Fibroblast of skin of back (primary cell): ENCODE measurements around the gene TSHZ2.
"Not testable (repeated sequence)": the region's sequence is repeated elsewhere in the genome, so short reads cannot be mapped to it uniquely, and the experiment has no call there.

ENCODE experiments used
- DNase-seq: peaks from one replicate; pipeline ENCODE4 v3.0.0-alpha.2; 2013

Gene TSHZ2

GRCh38 chr20:53322651-53323050, 350.5 kb downstream of the TSHZ2 start:
- no peak for DNase-seq

GRCh38 chr20:53323460-53323859, 351.3 kb downstream of the TSHZ2 start:
- not testable (repeated sequence) for DNase-seq

GRCh38 chr20:53324816-53325215, 352.7 kb downstream of the TSHZ2 start:
- no peak for DNase-seq

DNA sequence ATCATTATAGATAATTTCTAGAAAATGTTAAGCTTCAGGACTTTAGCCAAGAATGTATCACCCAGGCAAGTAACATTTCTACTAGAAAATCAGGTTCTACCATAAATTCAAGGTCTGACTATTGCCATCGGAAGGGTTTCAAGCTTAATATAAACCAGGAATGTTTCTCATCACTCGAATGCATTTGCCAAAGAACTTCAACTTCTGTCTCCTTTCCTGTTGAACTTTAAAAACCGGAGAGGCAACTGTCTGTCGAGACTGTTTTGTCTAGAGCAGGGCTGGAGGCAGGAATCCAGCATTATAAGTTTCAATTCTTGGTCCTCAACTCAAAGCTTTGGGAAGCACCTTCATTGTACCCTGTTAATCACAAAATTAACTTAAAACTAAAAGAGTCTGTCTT, 356.8 kb downstream of the TSHZ2 start:
- DNase-seq = no peak

DNA sequence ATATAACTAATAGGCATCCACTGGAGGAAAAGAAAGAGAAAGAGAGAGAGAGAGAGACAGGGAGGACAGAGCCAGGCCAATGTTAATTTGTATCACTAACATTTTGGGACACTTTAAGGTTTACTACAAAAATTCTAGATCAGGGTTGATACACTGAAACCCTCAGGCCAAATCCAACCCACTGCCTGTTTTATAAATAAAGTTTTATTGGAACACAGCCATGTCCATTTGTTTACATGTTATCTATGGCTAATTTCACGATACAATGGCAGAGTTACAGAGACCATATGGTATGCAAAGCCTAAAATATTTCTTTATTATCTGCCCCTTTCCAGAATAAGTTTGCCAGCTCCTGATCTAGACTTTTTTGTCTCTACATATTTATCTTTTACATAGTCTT, 357.6 kb downstream of the TSHZ2 start:
- DNase-seq = no peak

DNA sequence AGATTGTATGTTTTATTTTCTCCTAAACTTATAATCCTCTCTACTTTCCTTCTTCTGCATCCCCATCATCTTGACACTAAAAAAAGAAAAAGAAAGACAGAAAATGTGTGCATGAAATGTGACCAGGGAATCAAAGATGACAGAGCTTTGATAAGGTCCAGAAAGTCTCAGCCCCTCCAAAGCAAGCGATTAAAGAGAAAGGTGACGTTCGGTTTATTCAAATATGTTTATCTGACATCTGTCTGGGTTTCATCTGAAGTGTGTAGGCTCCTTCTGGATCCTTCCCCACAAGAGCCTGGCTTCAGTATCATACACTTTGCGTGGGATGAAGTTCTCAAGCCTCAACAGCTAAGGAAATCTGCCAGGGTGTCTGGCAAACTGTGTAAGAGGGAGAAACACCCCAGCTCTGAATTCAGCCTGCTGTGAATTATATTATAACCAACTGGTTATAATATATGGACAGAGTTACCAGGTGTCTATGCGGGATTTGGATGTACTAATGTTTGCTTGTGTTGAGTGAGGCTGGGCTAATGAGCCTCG, 358.5 kb downstream of the TSHZ2 start:
- DNase-seq = no peak

DNA sequence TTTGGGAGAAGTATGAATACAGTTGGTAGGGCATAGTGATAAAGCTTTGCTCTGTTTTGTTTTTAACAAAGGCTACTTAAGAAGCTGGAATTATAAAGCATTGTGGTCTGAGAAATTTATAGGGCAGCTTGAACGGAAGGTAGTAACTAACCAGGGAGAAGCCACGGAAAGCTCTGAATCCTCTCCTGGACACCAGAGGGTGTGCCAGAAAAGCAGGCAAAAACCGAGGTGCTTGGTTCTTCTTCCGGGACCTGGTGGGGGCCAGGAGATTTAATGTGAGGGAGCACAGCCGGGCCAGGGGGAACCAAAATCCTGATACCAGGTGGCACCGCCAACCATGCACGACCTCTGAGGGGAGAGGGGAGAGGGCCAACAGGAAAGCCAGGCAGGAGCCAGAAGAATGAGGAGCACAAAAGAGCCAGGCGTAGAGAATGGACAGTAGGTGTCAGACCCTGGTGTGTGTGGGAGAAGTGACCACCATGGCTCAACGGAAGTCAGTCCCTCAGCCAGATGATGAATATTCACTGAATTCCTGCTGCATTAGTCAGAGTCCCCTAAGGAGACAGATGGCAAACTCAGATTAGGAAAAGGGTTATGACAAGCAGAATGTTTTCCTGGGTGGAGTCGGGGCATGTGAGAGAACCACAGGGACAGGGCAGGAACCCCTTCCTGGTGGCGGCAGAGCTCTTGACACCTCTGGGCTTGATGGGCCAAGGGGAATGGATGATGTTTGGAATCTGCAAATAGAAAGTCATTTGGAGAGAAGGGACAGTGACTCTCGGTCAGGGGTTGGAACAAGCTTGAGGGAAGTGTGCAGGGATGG, 359.2 kb downstream of the TSHZ2 start:
- DNase-seq = peak; percentile 92

GRCh38 chr20:53332022-53332837, 360.1 kb downstream of the TSHZ2 start:
- DNase-seq = no peak

- no peak for DNase-seq
These were observed 362.7 kb downstream of the TSHZ2 start for GRCh38 chr20:53334861-53335260.

- no peak for DNase-seq
These were observed 363.4 kb downstream of the TSHZ2 start for GRCh38 chr20:53335555-53335954.

DNA sequence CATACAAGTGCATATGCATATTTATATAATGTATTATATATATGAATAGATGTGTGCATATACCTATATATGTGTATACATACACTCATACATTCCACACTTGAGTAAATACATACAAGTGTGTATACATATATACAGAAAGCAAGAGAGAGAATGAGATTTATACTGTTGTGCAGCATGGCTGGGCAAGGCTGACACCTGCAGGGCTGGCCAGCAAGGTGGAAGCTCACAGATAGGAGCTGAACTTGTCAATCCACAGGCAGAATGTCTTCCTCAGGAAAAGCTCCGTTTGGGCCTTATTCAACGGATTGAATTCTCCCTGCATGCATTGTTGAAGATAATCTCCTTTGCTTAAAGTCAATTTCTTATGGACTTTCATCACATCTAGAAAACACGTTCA, 364.7 kb downstream of the TSHZ2 start:
- DNase-seq = no peak

GRCh38 chr20:53337390-53338101, 365.4 kb downstream of the TSHZ2 start:
- DNase-seq = no peak

GRCh38 chr20:53338716-53339115, 366.6 kb downstream of the TSHZ2 start:
- no peak for DNase-seq

GRCh38 chr20:53342429-53342828, 370.3 kb downstream of the TSHZ2 start:
- no peak for DNase-seq

DNA sequence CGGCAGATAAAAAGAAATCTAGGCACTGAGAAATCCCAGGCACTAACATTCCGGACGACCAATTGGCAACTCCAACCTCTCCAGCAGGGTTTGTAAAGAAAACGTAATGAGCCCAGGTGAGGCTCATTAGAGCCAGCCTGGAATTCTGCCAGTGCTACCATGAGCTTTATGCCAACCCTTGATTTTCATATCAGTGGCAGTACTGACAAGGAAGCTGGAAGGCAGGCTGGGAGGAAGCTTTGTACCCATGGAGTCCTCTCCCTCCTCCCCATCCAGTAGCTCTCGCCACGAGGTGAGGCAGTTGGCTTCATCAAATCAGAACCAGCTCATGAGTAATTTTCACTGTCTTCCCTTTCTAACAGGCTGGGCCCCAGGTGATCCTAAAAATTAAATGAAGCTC, 371.3 kb downstream of the TSHZ2 start:
- no peak for DNase-seq

- DNase-seq = no peak
These were observed 372.7 kb downstream of the TSHZ2 start for GRCh38 chr20:53344891-53345290.

DNA sequence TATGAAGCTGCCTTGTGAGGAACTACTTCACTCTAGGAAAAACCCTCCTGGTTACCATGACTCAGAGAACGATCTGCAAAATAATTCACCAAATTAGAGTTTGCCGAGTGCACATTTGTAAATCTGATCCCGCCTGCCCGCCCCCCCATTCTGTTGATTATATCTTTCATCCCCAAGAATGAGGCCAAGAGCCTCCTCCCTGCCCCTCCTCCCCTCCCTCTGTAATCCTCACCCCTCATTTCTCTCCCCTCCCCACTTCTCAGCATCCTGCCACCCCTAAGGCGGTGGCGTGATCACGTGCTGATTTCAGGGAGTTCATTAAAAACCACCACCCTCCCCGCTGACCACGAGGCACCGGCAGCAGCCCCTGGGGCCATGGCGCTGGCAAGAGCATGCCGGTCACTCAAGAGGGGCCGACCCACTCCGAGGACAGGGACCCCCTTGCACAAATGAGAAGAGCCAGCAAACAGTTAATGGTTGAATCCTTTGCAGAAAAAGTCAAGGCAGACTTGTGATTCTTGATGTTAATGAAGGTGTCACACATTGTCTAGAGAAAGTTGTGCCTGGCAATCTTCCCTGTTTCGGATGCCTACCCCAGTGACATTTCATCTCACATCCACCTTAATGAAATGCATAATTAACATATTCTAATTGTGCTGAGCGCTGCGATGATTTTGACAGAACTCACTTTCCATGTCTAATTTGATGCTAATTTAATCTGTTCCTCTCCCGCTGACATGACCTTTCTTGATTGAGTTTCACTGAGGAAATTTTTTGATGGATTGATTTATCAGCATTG, 373.6 kb downstream of the TSHZ2 start:
- DNase-seq = no peak

DNA sequence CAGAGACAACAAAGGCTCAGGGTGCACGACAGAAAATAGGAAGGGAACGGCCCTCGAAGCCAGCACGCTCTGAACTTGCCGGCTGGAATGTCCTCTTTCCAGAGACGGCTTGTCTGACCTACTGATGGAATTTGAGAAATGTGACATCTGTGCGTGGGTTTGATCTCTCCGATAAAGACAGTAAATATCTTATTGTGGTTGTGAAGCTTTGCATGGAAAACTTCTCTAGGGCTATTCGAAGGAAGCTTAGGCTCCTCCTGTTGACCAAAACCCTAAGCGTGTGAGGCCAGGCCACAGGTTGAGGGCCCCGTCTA, 374.1 kb downstream of the TSHZ2 start:
- no peak for DNase-seq

DNA sequence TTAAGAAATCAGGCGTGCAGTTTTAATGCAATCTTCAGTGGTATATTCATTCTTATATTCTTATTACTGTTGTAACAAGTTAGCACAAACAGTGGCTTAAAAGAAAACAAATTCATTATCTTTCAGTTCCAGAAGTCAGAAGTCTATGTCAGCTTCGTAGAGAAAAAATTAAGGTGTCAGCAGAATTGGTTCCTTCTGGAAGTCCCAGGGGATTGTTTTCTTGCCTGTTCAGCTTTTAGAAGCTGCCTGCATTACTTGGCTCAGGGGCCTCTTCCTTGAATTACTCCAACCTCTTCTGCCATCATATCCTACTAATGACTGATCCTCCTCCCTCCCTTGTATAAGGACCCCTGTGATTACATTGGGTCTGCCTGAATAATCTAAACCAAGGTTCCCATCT, 377.6 kb downstream of the TSHZ2 start:
- no peak for DNase-seq

DNA sequence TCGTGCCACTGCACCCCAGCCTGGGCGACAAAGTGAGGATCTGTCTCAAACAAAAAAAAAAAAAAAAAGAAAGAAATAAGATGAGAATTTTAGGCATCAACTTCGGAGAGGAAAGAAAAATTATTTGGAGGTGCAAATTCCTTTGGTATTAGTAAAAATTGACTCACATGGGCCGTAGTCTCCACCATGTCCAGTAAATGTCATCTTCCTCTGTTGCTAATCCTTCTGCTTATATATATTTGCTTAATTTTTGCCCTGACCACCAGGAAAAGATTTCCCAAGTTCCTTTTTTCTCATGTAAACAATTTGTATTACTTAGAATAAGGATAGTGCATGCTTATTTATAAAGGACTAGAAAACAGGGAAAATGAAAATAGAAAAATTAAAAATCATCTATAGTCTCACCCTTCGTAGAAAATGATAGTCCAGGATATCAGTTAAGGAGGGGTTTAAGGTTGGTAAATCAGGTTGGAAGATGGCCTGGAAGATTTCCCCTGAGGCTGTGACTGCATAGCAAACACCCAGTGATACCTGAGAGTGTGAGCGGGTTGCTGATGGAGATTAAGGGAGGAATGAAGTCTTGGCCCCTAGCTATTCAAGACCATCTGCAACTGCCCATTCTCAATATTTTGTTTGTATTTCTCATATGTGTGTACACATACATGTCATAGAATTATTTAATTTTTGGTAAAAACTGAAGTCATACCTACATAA, 380.7 kb downstream of the TSHZ2 start:
- DNase-seq = no peak

GRCh38 chr20:53354314-53354713, 382.2 kb downstream of the TSHZ2 start:
- DNase-seq = no peak

DNA sequence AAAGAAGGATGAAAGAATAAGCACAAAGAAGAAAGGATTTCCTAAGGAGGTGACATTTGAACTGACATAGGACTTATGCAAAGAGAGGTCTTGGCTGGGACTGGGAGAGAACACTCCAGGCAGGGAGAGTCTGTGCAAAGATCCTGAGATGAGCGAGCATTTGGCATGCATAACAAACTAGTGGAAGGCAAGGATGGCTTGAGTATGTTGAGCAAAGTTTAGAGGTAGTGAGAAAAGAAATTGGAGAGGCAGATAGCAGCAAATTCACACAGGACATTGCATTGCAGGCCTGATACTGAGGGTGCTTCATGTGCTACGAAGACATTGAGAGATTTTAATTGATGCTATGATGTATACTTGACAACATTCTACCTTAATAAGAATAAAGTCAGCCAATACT, 383.6 kb downstream of the TSHZ2 start:
- no peak for DNase-seq
